Choroid plexus epithelial cell (primary cell): ENCODE data around the gene KRCC1.

Experiments used
- DNase-seq: peaks from one replicate; pipeline ENCODE4 v3.0.0-alpha.2; 2010; ENCODE audit warnings: low read depth
- H3K4me3 ChIP-seq: 2 replicates; pipeline ENCODE4 v1.5.1; 2011; ENCODE audit warnings: low read depth, mild to moderate bottlenecking, control low read depth, low read length, moderate library complexity
- CTCF ChIP-seq: conservative IDR thresholded peaks from 2 replicates; pipeline ENCODE4 v1.5.1; 2011; ENCODE audit warnings: low read depth, mild to moderate bottlenecking, control low read depth, inconsistent platforms, low read length, moderate library complexity

The KRCC1 gene

GRCh38 chr2:88096708-88097107 lies 41.1 kb upstream of the KRCC1 start:
- no peak for TF ChIP-seq CTCF
- no peak for DNase-seq
- H3K4me3 ChIP-seq: no peak overlapping the region

DNA sequence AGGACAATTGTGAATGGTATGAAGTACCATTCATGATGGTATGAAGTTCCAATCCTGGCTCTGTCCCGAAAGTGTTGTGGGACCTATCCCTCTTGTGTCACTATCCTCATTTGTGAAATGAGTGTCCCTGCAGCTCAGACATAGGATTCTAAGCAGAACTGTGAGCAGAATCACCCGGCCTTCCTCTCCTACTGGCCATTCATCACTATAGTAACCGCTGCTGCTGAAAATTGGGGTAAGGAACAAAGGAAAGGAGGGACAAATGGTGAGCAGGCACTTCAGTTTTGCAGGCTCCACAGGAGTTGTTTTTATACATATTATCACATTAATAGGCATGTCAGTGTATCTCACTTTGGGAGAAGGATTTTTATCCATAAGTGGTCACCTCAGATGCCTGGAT lies 39.4 kb upstream of the KRCC1 start:
- no peak for TF ChIP-seq CTCF
- no peak for DNase-seq
- no peak overlapping the region for H3K4me3 ChIP-seq

- no peak overlapping the region for H3K4me3 ChIP-seq
- no peak for TF ChIP-seq CTCF
- DNase-seq: no peak
Measured at GRCh38 chr2:88092773-88093172, 37.2 kb upstream of the KRCC1 start.

- DNase-seq: no peak
- TF ChIP-seq CTCF: no peak
- H3K4me3 ChIP-seq: no peak overlapping the region
Measured at GRCh38 chr2:88091943-88092342, 36.4 kb upstream of the KRCC1 start.

DNA sequence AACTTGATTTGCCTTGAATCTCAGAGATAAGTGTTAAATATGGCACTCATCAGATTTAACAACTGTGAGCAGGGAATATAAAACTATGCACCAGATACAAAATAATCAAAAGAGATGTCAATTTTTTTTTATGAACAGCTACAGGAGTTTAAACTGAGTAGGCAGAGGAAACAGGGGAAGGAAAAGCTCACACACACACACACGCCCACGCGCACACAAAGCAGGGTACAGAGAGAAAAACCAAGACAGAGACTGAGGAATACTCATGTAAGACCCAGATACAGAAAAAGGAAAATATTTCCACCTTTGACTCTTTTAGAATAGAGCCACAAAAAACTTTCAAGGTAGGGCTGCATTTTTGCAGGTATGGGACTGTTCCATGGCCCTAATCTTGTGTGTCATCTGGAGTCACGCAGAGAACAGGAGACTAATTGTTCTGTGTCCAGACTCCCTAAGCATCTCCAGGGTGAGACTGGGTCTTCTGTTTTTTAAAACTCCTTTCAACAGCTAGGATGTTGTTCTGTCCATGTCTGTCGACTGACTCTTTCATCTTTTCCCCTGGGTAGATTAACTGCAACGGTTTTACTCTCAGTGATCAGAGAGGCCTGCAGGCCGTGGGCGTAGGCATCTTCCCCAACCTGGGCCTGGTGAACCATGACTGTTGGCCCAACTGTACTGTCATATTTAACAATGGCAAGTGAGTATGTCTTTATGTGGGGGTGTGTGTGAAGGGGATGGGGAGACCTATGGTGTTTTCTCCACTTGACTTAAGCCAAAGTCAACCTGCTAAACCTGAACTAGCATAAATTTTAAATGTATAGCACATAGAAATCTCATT lies 35.1 kb upstream of the KRCC1 start:
- no peak for DNase-seq
- no peak for TF ChIP-seq CTCF
- no peak overlapping the region for H3K4me3 ChIP-seq

GRCh38 chr2:88088999-88089398 lies 33.4 kb upstream of the KRCC1 start:
- no peak overlapping the region for H3K4me3 ChIP-seq
- DNase-seq: no peak
- no peak for TF ChIP-seq CTCF

GRCh38 chr2:88087763-88088162 lies 32.2 kb upstream of the KRCC1 start:
- no peak for DNase-seq
- no peak overlapping the region for H3K4me3 ChIP-seq
- no peak for TF ChIP-seq CTCF
